GM12891 (cell line): ENCODE results near the gene CEP57L1.

ENCODE experiments used
- POLR2A ChIP-seq: IDR thresholded peaks from 2 replicates; pipeline ENCODE4 v1.6.1; 2011; ENCODE audit warnings: low read depth, low read length, control low read depth
- POLR2AphosphoS5 ChIP-seq: IDR thresholded peaks from 2 replicates; pipeline ENCODE4 v1.6.1; 2011; ENCODE audit warnings: low read depth, low read length, control low read depth
- POU2F2 ChIP-seq: IDR thresholded peaks from 2 replicates; pipeline ENCODE4 v1.6.1; 2011; ENCODE audit warnings: low read depth, mild to moderate bottlenecking, control low read depth, low read length, moderate library complexity
- SPI1 ChIP-seq: IDR thresholded peaks from 2 replicates; pipeline ENCODE4 v1.6.1; 2011; ENCODE audit warnings: low read depth, low read length, control low read depth
- TAF1 ChIP-seq: IDR thresholded peaks from 2 replicates; pipeline ENCODE4 v1.6.1; 2011; ENCODE audit warnings: low read depth, low read length, control low read depth

DNA sequence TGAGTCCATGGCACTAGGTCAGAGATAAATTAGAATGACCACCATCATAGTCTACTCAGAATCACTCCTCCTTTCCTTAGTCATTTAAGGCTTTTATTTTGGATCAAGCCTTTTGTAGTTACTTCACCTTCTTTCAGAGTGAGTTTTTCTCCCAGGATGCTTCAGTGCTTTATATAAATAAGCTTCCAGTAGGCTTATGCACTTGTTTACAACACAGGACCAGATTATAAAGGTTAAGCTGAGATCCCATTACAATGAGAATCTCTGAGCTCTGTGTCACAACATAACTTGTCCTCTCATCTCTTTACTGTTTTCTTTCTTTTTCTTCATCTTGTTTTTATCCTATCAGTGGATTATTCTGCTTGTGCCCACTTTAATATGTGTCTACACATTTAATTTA is 47.9 kb downstream of the CEP57L1 start:
- TF ChIP-seq POLR2A (no peak), POLR2AphosphoS5 (no peak), SPI1 (no peak), POU2F2 (no peak), TAF1 (no peak)
